ENCODE measurements around the gene RBMS1. TPM values are rescaled to one million over a fixed set of nuclear protein-coding genes. Genes with fewer than 3 reads are reported as not detected.

RBMS1 gene
- polyA plus RNA-seq, 1 donor from 2014 or later = 8.4 TPM

GRCh38 chr2:160270571-160271113 lies 223.0 kb downstream of the RBMS1 start:
- Histone ChIP-seq H4K20me1 (ENCODE audit: insufficient read depth) (no peaks in the 10 kb centered on the region), H3K27me3 (ENCODE audit: insufficient read depth, low read depth, low read length) (no peaks in the 10 kb centered on the region), H3K79me2 (replicated peaks; ENCODE audit: insufficient read depth, low read length) (no peaks in the 10 kb centered on the region), H3K9me3 (ENCODE audit: low read length) (no peaks in the 10 kb centered on the region), H3K4me3 (ENCODE audit: low read length) (peak overlapping the region; percentile 57), H3K4me2 (ENCODE audit: low read length) (no peak overlapping the region), H2AFZ (ENCODE audit: low read depth, low read length) (no peak overlapping the region), H3K36me3 (ENCODE audit: insufficient read depth, low read length) (no peaks in the 10 kb centered on the region), H3F3A (ENCODE audit: insufficient read depth, low read length, poor library complexity, severe bottlenecking) (no peaks in the 10 kb centered on the region), H3K9me2 (ENCODE audit: insufficient read depth, low read length) (no peaks in the 10 kb centered on the region), H3K27ac (ENCODE audit: low read length) (no peak overlapping the region), H3K9ac (ENCODE audit: low read length) (no peak overlapping the region)
- TF ChIP-seq EP300 (conservative IDR thresholded peaks at IDR 0.05; ENCODE audit: poor library complexity, severe bottlenecking) = no peak
- no peak for TF ChIP-seq TAF1 (IDR thresholded peaks at IDR 0.05; ENCODE audit: low read depth)
- no peak for TF ChIP-seq REST (IDR thresholded peaks at IDR 0.05; ENCODE audit: borderline replicate concordance)
- no peak for TF ChIP-seq CTCF (IDR thresholded peaks at IDR 0.05; ENCODE audit: poor library complexity, severe bottlenecking)
- TF ChIP-seq MXI1 (conservative IDR thresholded peaks at IDR 0.05; ENCODE audit: poor library complexity, severe bottlenecking) = no peak
- no peak for TF ChIP-seq SMC3 (conservative IDR thresholded peaks at IDR 0.05; ENCODE audit: poor library complexity)
- TF ChIP-seq RAD21 (conservative IDR thresholded peaks at IDR 0.05) = no peak
- TF ChIP-seq EZH2 (IDR thresholded peaks at IDR 0.05; ENCODE audit: borderline replicate concordance, insufficient read depth, low read length, poor library complexity, severe bottlenecking) = no peak
- no peak for TF ChIP-seq POLR2AphosphoS5 (IDR thresholded peaks at IDR 0.05)

- H3K9me2 ChIP-seq (ENCODE audit: insufficient read depth, low read length) = no peaks in the 10 kb centered on the region
- peak overlapping the region; percentile 41 for H3K9ac ChIP-seq (ENCODE audit: low read length)
- peak overlapping the region; percentile 57 for H3K4me3 ChIP-seq (ENCODE audit: low read length)
- no peaks in the 10 kb centered on the region for H3K27me3 ChIP-seq (ENCODE audit: insufficient read depth, low read depth, low read length)
- H2AFZ ChIP-seq (ENCODE audit: low read depth, low read length) = peak overlapping the region; percentile 10
- no peaks in the 10 kb centered on the region for H3K36me3 ChIP-seq (ENCODE audit: insufficient read depth, low read length)
- TF ChIP-seq EP300 (conservative IDR thresholded peaks at IDR 0.05; ENCODE audit: poor library complexity, severe bottlenecking) = no peak
- no peak for TF ChIP-seq REST (IDR thresholded peaks at IDR 0.05; ENCODE audit: borderline replicate concordance)
- peak; percentile 40 for TF ChIP-seq SMC3 (conservative IDR thresholded peaks at IDR 0.05; ENCODE audit: poor library complexity)
- TF ChIP-seq POLR2AphosphoS5 (IDR thresholded peaks at IDR 0.05) = no peak
- TF ChIP-seq CTCF (IDR thresholded peaks at IDR 0.05; ENCODE audit: poor library complexity, severe bottlenecking) = peak; percentile 63
- no peak for TF ChIP-seq MXI1 (conservative IDR thresholded peaks at IDR 0.05; ENCODE audit: poor library complexity, severe bottlenecking)
- TF ChIP-seq EZH2 (IDR thresholded peaks at IDR 0.05; ENCODE audit: borderline replicate concordance, insufficient read depth, low read length, poor library complexity, severe bottlenecking) = no peak
- TF ChIP-seq RAD21 (conservative IDR thresholded peaks at IDR 0.05) = peak; percentile 40
- no peak for TF ChIP-seq TAF1 (IDR thresholded peaks at IDR 0.05; ENCODE audit: low read depth)
- no peaks in the 10 kb centered on the region for H4K20me1 ChIP-seq (ENCODE audit: insufficient read depth)
- H3F3A ChIP-seq (ENCODE audit: insufficient read depth, low read length, poor library complexity, severe bottlenecking) = no peaks in the 10 kb centered on the region
- H3K4me2 ChIP-seq (ENCODE audit: low read length) = no peak overlapping the region
- no peaks in the 10 kb centered on the region for H3K79me2 ChIP-seq (replicated peaks; ENCODE audit: insufficient read depth, low read length)
- H3K27ac ChIP-seq (ENCODE audit: low read length) = no peak overlapping the region
- no peaks in the 10 kb centered on the region for H3K9me3 ChIP-seq (ENCODE audit: low read length)
Observed at GRCh38 chr2:160269803-160270570, 223.6 kb downstream of the RBMS1 start.

All from neural cell (in vitro differentiated cells).